K562 (cell line): ENCODE results near the gene DPP9. TPM values are rescaled to one million over a fixed set of nuclear protein-coding genes. Genes with fewer than 3 reads are reported as not detected.

Source experiments
- ATAC-seq: fragments of 200-7000 bp; cut with Tn5 transposase; 3 replicates; pipeline ENCODE4 v1.9.1; 2020; ENCODE audit warnings: moderate library complexity
- BruUV-seq: library from RNA; stranded (reverse); fragments of 400-500 nt; replicated peaks from 2 replicates; lab custom pipeline; 2021; lab: Mats Ljungman, UMichigan
- CTCF ChIA-PET: fragments of 300-600 bp; formaldehyde crosslinking; extraction: SDS; loops from one replicate; lab custom pipeline; 2021; ENCODE audit warnings: low intra/inter-chr PET ratio; lab: Yijun Ruan, JAX
- POLR2A ChIA-PET: fragments of 300-600, 350-650 bp; sonication (Branson Sonifier 250); formaldehyde crosslinking; extraction: SDS; loops from one replicate; lab custom pipeline; 2021; ENCODE audit warnings: antibody characterized with exemption, inconsistent platforms; lab: Yijun Ruan, JAX
- DNase-seq, 4 experiments: peaks; one replicate each; pipeline versions ENCODE4 v3.0.0 to v3.0.0-alpha.2; 2011 to 2018; ENCODE audit warnings: low spot score in 3 of 4, mixed read lengths in 3 of 4; ENCODE audit errors: extremely low read depth in 1 of 4
- FAIRE-seq: peaks from 2 replicates; lab custom pipeline; 2011; peaks lifted over from hg19 to GRCh38; lab: Jason Lieb, UNC
- H2AFZ ChIP-seq: 2 replicates; pipeline ENCODE4 v1.6.0; 2011; ENCODE audit warnings: low read depth, low read length, control low read depth, inconsistent platforms
- H3K27ac ChIP-seq: fragments of 200-600 bp; 3 replicates; pipeline ENCODE4 v1.8.0; 2011; ENCODE audit warnings: low read depth, mild to moderate bottlenecking, control low read depth, inconsistent platforms, low read length, moderate library complexity, mixed read lengths; ENCODE audit errors: extremely low read depth
- H3K27me3 ChIP-seq, 2 experiments: fragments of 300-600 bp in 1 of 2; 2 replicates in 1 of 2; 3 replicates in 1 of 2; pipeline versions ENCODE4 v1.6.0 to v1.8.0; 2011; ENCODE audit warnings: inconsistent platforms in 2 of 2, low read length in 2 of 2, mild to moderate bottlenecking in 1 of 2, mixed read lengths in 1 of 2, moderate library complexity in 1 of 2; ENCODE audit not compliant: control insufficient read depth in 2 of 2, insufficient read depth in 2 of 2
- H3K36me3 ChIP-seq: fragments of 300-600 bp; 3 replicates; pipeline ENCODE4 v1.8.0; 2011; ENCODE audit warnings: mild to moderate bottlenecking, low read length, inconsistent platforms; ENCODE audit not compliant: control insufficient read depth, insufficient read depth
- H3K4me1 ChIP-seq, 2 experiments: fragments of 200-600 bp in 1 of 2; replicated peaks in 1 of 2; 2 replicates in 1 of 2; 3 replicates in 1 of 2; pipeline versions ENCODE4 v1.5.1 to v1.8.0; 2011; ENCODE audit warnings: inconsistent platforms in 2 of 2, low read length in 2 of 2, mild to moderate bottlenecking in 1 of 2, mixed read lengths in 1 of 2, moderate library complexity in 1 of 2; ENCODE audit not compliant: control insufficient read depth in 2 of 2, insufficient read depth in 2 of 2
- H3K4me2 ChIP-seq: 2 replicates; pipeline ENCODE4 v1.6.1; 2011; ENCODE audit warnings: low read length, control low read depth, inconsistent platforms, mixed read lengths; ENCODE audit not compliant: insufficient read depth
- H3K4me3 ChIP-seq: fragments of 200-600 bp; sonication (generic), shearing (Covaris generic); 2 replicates; pipeline ENCODE4 v1.5.1; 2016; ENCODE audit warnings: control low read depth, inconsistent platforms
- H3K79me2 ChIP-seq: fragments of 200-600 bp; 3 replicates; pipeline ENCODE4 v1.8.0; 2011; ENCODE audit warnings: low read length, inconsistent platforms; ENCODE audit not compliant: control insufficient read depth, insufficient read depth
- H3K9ac ChIP-seq, 2 experiments: 2 replicates each; pipeline versions ENCODE4 v1.6.0 to v1.6.1; 2011; ENCODE audit warnings: low read depth in 2 of 2, low read length in 2 of 2, control low read depth in 1 of 2, inconsistent platforms in 1 of 2, mild to moderate bottlenecking in 1 of 2, mixed read lengths in 1 of 2; ENCODE audit not compliant: insufficient read depth in 1 of 2
- H3K9me1 ChIP-seq: one replicate; pipeline ENCODE4 v1.6.0; 2011; ENCODE audit warnings: inconsistent platforms, mild to moderate bottlenecking, low read length, moderate library complexity; ENCODE audit not compliant: control insufficient read depth, insufficient read depth
- H3K9me3 ChIP-seq: replicated peaks from 2 replicates; pipeline ENCODE4 v1.5.1; 2011; ENCODE audit warnings: low read depth, low read length, inconsistent platforms; ENCODE audit not compliant: control insufficient read depth, insufficient read depth
- H4K20me1 ChIP-seq: replicated peaks from 2 replicates; pipeline ENCODE4 v1.6.1; 2011; ENCODE audit warnings: low read length, inconsistent platforms, mixed read lengths; ENCODE audit not compliant: control insufficient read depth, insufficient read depth
- GATA2 ChIP-seq: sonication (generic); formaldehyde crosslinking; IDR thresholded peaks from 2 replicates; pipeline ENCODE4 v1.4.0; 2020; ENCODE audit warnings: mild to moderate bottlenecking, missing genetic modification reagents
- GATAD2B ChIP-seq: fragments of 450-650 bp; IDR thresholded peaks from 2 replicates; pipeline ENCODE4 v1.6.1; 2017; ENCODE audit warnings: mild to moderate bottlenecking, borderline replicate concordance
- HIVEP1 ChIP-seq: fragments of 250-450 bp; sonication (Bioruptor Pico); IDR thresholded peaks from 2 replicates; pipeline ENCODE4 v1.4.0; 2020; ENCODE audit warnings: mild to moderate bottlenecking
- KDM1A ChIP-seq, 2 experiments: fragments of 450-650 bp; IDR thresholded peaks; 2 replicates each; pipeline ENCODE4 v1.6.1; 2016; ENCODE audit warnings: mild to moderate bottlenecking in 2 of 2
- PHF8 ChIP-seq: fragments of 200-600 bp; sonication (generic); IDR thresholded peaks from 2 replicates; pipeline ENCODE4 v1.6.1; 2012; ENCODE audit warnings: mixed run types, mild to moderate bottlenecking, inconsistent platforms, low read length, moderate library complexity, borderline replicate concordance
- POLR2G ChIP-seq: fragments of 200-400 bp; formaldehyde crosslinking; IDR thresholded peaks from 2 replicates; pipeline ENCODE4 v1.6.1; 2017; ENCODE audit warnings: low read depth, mild to moderate bottlenecking, antibody characterized with exemption, low read length, moderate library complexity
- RBFOX2 ChIP-seq: fragments of 200-400 bp; formaldehyde crosslinking; IDR thresholded peaks from 2 replicates; pipeline ENCODE4 v1.6.1; 2017; ENCODE audit warnings: low read depth, mild to moderate bottlenecking, low read length, moderate library complexity
- RHOXF2B ChIP-seq: fragments of 250-450 bp; sonication (Bioruptor Pico); conservative IDR thresholded peaks from 2 replicates; pipeline ENCODE4 v1.5.1; 2021
- SOX6 ChIP-seq: fragments of 450-650 bp; IDR thresholded peaks from 2 replicates; pipeline ENCODE4 v1.6.1; 2014; ENCODE audit warnings: mild to moderate bottlenecking
- ZEB2 ChIP-seq: fragments of 450-650 bp; IDR thresholded peaks from 2 replicates; pipeline ENCODE4 v1.6.1; 2016
- ZNF174 ChIP-seq: fragments of 250-450 bp; sonication (Bioruptor Pico); IDR thresholded peaks from 2 replicates; pipeline ENCODE4 v1.4.0; 2020; ENCODE audit warnings: mild to moderate bottlenecking
- ZNF41 ChIP-seq: fragments of 250-450 bp; sonication (Bioruptor Pico); conservative IDR thresholded peaks from 2 replicates; pipeline ENCODE4 v1.4.0; 2020; ENCODE audit warnings: mild to moderate bottlenecking
- WGBS: fragments of 100-300 bp; shearing (Covaris generic); methylation state at CpG from one replicate; pipeline ENCODE4 v1.1.6; 2016; ENCODE audit warnings: low coverage, mixed read lengths; ENCODE audit not compliant: insufficient coverage; ENCODE audit errors: missing lambda C conversion rate; 5-methylcytosine and 5-hydroxymethylcytosine counted together
- in situ Hi-C: fragments of 300-500 bp; cut with MboI; formaldehyde crosslinking; loops from 4 replicates; pipeline ENCODE4 v1.15.0; 2018; ENCODE audit warnings: inconsistent platforms, mixed read lengths
- intact Hi-C: fragments of 100-400 bp; cut with micrococcal nuclease; formaldehyde crosslinking; loops from 2 replicates; pipeline ENCODE4 v1.14.2; 2022
- polyA plus RNA-seq, 8 experiments: library from polyadenylated mRNA; depleted of rRNA in 4 of 8; stranded (reverse) in 5 of 8; unstranded in 3 of 8; fragments of >200 nt; fragmentation: Nextera tagmentation in 2 of 8; fragmentation: Illumina TruSeq in 1 of 8; extraction: Ambion mirVana in 2 of 8; extraction: Trizol in 1 of 8; gene quantifications; 2 replicates each; pipeline versions ENCODE4 v1.2.1 to v1.2.3, GENCODE V29; 2011 to 2014; ENCODE audit warnings: inconsistent platforms in 1 of 8, missing spikeins in 1 of 8
- total RNA-seq, 7 experiments: library from RNA; depleted of rRNA in 6 of 7; stranded (reverse); fragments of >200 nt in 6 of 7; fragmentation: Illumina TruSeq in 2 of 7; extraction: Trizol in 2 of 7; gene quantifications; 2 replicates each; pipeline versions ENCODE4 v1.2.1 to v1.2.3, GENCODE V29; 2011 to 2021; ENCODE audit warnings: low replicate concordance in 1 of 7
- TF ChIP-seq, protein P1 (sequence below): sonication (generic); formaldehyde crosslinking; IDR thresholded peaks from 2 replicates; pipeline ENCODE4 v1.9.0; 2022; ENCODE audit warnings: mild to moderate bottlenecking, missing genetic modification reagents
- TF ChIP-seq, protein P2 (sequence below), 3 experiments: IDR thresholded peaks in 2 of 3; conservative IDR thresholded peaks in 1 of 3; 2 replicates each; pipeline ENCODE4 v1.5.1; 2011 to 2012; ENCODE audit warnings: low read length in 3 of 3, mild to moderate bottlenecking in 3 of 3, control low read depth in 2 of 3, improper control_type of control experiment in 1 of 3, inconsistent platforms in 1 of 3, low read depth in 1 of 3, mixed read lengths in 1 of 3, moderate library complexity in 1 of 3; ENCODE audit not compliant: insufficient read depth in 2 of 3
- TF ChIP-seq, protein P3 (sequence below): fragments of 450-650 bp; formaldehyde crosslinking; IDR thresholded peaks from 2 replicates; pipeline ENCODE4 v1.4.0; 2022; ENCODE audit warnings: missing genetic modification characterization
- TF ChIP-seq, protein P4 (sequence below): fragments of 450-650 bp; IDR thresholded peaks from 2 replicates; pipeline ENCODE4 v1.6.1; 2016; ENCODE audit warnings: missing biosample characterization, missing genetic modification characterization

The DPP9 gene
- total and polyA plus RNA-seq, 9 of the 15 experiments (the other 6 are each of a cell fraction or from before 2014, with no cell fraction given): 0.90 to 66.7 (median 24.5) TPM

DNA sequence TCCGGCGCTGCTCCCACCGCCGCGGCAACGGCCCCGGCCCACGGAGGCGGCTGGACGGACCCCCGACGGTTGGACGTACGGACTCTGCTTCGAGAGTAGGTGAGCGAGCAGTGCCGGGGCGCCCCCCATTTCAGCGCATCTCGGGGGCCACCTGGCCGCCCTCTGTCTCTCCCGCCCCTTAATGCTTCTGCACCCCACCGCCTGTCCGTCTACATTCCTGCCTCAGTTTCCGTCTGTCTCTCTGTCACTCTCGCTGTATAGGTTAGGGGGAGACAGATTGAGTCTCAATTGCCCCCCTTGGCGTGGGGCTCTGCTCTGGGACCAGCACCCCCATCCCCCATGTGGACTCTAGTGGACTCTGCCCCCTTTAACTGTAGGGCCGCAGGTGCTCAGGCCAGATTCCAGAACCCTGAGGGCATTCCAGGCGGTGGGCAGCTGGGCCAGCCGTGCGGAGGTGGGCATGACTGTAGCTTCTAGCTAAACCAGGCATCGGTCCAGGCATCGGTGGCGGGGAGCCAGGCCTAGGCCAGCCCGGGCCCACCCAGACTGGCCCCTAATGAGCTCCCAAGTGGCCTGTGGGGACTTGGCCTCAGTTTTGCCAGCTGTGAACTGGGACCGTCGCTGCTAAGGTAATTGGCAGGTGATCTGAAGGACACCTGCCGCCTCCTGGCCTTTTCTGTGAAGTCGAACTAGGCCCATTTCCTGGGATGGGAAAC is 84.0 kb downstream of the DPP9 start:
- peak overlapping the region; percentile 71 for H3K4me3 ChIP-seq
- H3K4me2 ChIP-seq: peak overlapping the region; percentile 98
- no peaks in the 10 kb centered on the region for H3K9me1 ChIP-seq
- H3K79me2 ChIP-seq: peaks cover 17% of the 10 kb centered on the region
- DNase-seq: peak in 1 of 4 experiments; percentile 29
- H3K9ac ChIP-seq: peak overlapping the region; percentile 76 to 92
- H2AFZ ChIP-seq: peak overlapping the region; percentile 86
- no peak for FAIRE-seq
- ChIA-PET POLR2A (interaction anchor here (0.6 kb wide), 1 partner anchor 189 kb away, joined by 3 read pairs; no protein-coding TSS in a partner anchor), CTCF (no interaction called here)
- ATAC-seq: no peak
- WGBS: 19% methylated on average over 37 of the region's 39 CpGs
- no peaks in the 10 kb centered on the region for H4K20me1 ChIP-seq
- peak overlapping the region; percentile 59; the same call in 2 of the 3 replicates for H3K27ac ChIP-seq
- H3K36me3 ChIP-seq: no peaks in the 10 kb centered on the region
- intact Hi-C loops (loop anchor here (5.0 kb wide), 2 partner anchors 82 to 237 kb away; partner anchors contain the start of genes CHAF1A, SEMA6B and SH3GL1), in situ Hi-C loops (loop anchor here (5.0 kb wide), 1 partner anchor 62 kb away; no protein-coding TSS in a partner anchor)
- H3K4me1 ChIP-seq: peaks cover 28 to 58% of the 10 kb centered on the region in 2 experiments
- BruUV-seq: TSS peak; percentile 55
- no peaks in the 10 kb centered on the region for H3K27me3 ChIP-seq
- H3K9me3 ChIP-seq: no peaks in the 10 kb centered on the region
- TF ChIP-seq, protein P1, sequence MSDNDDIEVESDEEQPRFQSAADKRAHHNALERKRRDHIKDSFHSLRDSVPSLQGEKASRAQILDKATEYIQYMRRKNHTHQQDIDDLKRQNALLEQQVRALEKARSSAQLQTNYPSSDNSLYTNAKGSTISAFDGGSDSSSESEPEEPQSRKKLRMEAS (CRISPR knock-in tag): peak; percentile 58; the same call in 1 of the 2 replicates
- TF ChIP-seq ZNF41 (CRISPR knock-in tag) (no peak), RBFOX2 (peak; percentile 39; the same call in 1 of the 2 replicates), SOX6 (no peak), HIVEP1 (no peak), GATAD2B (no peak; the same call in 1 of the 2 replicates), POLR2G (0 out of 2 replicates have a peak, but pooled peaks have one; percentile 26), ZNF174 (CRISPR knock-in tag) (no peak), KDM1A (IDR thresholded peaks at IDR 0.05) (peak; percentile 45 to 66; a peak in 3 of 4 replicates), GATA2 (CRISPR knock-in tag) (no peak), ZEB2 (0 out of 2 replicates have a peak, but pooled peaks have one; percentile 20), RHOXF2B (CRISPR knock-in tag) (no peak), PHF8 (peak; percentile 44; the same call in 1 of the 2 replicates)
- TF ChIP-seq, protein P2, sequence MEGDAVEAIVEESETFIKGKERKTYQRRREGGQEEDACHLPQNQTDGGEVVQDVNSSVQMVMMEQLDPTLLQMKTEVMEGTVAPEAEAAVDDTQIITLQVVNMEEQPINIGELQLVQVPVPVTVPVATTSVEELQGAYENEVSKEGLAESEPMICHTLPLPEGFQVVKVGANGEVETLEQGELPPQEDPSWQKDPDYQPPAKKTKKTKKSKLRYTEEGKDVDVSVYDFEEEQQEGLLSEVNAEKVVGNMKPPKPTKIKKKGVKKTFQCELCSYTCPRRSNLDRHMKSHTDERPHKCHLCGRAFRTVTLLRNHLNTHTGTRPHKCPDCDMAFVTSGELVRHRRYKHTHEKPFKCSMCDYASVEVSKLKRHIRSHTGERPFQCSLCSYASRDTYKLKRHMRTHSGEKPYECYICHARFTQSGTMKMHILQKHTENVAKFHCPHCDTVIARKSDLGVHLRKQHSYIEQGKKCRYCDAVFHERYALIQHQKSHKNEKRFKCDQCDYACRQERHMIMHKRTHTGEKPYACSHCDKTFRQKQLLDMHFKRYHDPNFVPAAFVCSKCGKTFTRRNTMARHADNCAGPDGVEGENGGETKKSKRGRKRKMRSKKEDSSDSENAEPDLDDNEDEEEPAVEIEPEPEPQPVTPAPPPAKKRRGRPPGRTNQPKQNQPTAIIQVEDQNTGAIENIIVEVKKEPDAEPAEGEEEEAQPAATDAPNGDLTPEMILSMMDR (IDR thresholded peaks at IDR 0.05 in 2 of 3, conservative IDR thresholded peaks at IDR 0.05 in 1 of 3; ENCODE audit: insufficient read depth in 2 of 3, low read depth in 1 of 3, low read length in 3 of 3): no peak
- TF ChIP-seq, protein P3, sequence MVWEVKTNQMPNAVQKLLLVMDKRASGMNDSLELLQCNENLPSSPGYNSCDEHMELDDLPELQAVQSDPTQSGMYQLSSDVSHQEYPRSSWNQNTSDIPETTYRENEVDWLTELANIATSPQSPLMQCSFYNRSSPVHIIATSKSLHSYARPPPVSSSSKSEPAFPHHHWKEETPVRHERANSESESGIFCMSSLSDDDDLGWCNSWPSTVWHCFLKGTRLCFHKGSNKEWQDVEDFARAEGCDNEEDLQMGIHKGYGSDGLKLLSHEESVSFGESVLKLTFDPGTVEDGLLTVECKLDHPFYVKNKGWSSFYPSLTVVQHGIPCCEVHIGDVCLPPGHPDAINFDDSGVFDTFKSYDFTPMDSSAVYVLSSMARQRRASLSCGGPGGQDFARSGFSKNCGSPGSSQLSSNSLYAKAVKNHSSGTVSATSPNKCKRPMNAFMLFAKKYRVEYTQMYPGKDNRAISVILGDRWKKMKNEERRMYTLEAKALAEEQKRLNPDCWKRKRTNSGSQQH (CRISPR knock-in tag): 0 out of 2 replicates have a peak, but pooled peaks have one; percentile 22
- TF ChIP-seq, protein P4, sequence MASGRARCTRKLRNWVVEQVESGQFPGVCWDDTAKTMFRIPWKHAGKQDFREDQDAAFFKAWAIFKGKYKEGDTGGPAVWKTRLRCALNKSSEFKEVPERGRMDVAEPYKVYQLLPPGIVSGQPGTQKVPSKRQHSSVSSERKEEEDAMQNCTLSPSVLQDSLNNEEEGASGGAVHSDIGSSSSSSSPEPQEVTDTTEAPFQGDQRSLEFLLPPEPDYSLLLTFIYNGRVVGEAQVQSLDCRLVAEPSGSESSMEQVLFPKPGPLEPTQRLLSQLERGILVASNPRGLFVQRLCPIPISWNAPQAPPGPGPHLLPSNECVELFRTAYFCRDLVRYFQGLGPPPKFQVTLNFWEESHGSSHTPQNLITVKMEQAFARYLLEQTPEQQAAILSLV (tag): no peak
